Brain microvascular endothelial cell (primary cell): ENCODE data around the gene PNRC2.

ENCODE experiments used
- DNase-seq: peaks from one replicate; pipeline ENCODE4 v3.0.0-alpha.2; 2020
- H3K27ac ChIP-seq: fragments of 250-450 bp; sonication (Bioruptor Pico); 2 replicates; pipeline ENCODE4 v1.5.1; 2020; ENCODE audit warnings: mild to moderate bottlenecking, moderate library complexity
- H3K27me3 ChIP-seq: fragments of 250-450 bp; sonication (Bioruptor Pico); replicated peaks from 2 replicates; pipeline ENCODE4 v1.5.1; 2020; ENCODE audit warnings: mild to moderate bottlenecking
- H3K36me3 ChIP-seq: fragments of 250-450 bp; sonication (Bioruptor Pico); replicated peaks from 2 replicates; pipeline ENCODE4 v1.5.1; 2020; ENCODE audit warnings: mild to moderate bottlenecking
- H3K4me3 ChIP-seq: 2 replicates; pipeline ENCODE4 v1.5.1; 2011; ENCODE audit warnings: low read depth, mild to moderate bottlenecking, control low read depth, low read length, moderate library complexity
- CTCF ChIP-seq: IDR thresholded peaks from 2 replicates; pipeline ENCODE4 v1.5.1; 2011; ENCODE audit warnings: low read depth, mild to moderate bottlenecking, moderate library complexity, low read length, control low read depth, inconsistent platforms; ENCODE audit errors: missing control alignments
- in situ Hi-C: cut with HindIII; loops from 2 replicates; pipeline ENCODE4 v1.10.0; 2017; ENCODE audit warnings: low sequenced_read_pairs, low pct_ligation_motif_present

PNRC2 gene

GRCh38 chr1:23964235-23964668 lies 4.6 kb downstream of the PNRC2 start:
- no peaks in the 10 kb centered on the region for H3K27me3 ChIP-seq
- peaks cover 23% of the 10 kb centered on the region for H3K36me3 ChIP-seq
- in situ Hi-C loops: no loop called here
- H3K27ac ChIP-seq: no peak overlapping the region
- no peak for TF ChIP-seq CTCF
- no peak for DNase-seq
- H3K4me3 ChIP-seq: no peak overlapping the region

- H3K27me3 ChIP-seq: no peaks in the 10 kb centered on the region
- in situ Hi-C loops: no loop called here
- DNase-seq: no peak
- H3K27ac ChIP-seq: no peak overlapping the region
- TF ChIP-seq CTCF: no peak
- peaks cover 25% of the 10 kb centered on the region for H3K36me3 ChIP-seq
- no peak overlapping the region for H3K4me3 ChIP-seq
Measured at GRCh38 chr1:23964790-23965740, 5.4 kb downstream of the PNRC2 start.

GRCh38 chr1:23966973-23967493 lies 7.4 kb downstream of the PNRC2 start:
- no peak for TF ChIP-seq CTCF
- no peaks in the 10 kb centered on the region for H3K27me3 ChIP-seq
- peaks cover 31% of the 10 kb centered on the region for H3K36me3 ChIP-seq
- DNase-seq: no peak
- H3K27ac ChIP-seq: no peak overlapping the region
- in situ Hi-C loops: no loop called here
- H3K4me3 ChIP-seq: no peak overlapping the region

- no peaks in the 10 kb centered on the region for H3K27me3 ChIP-seq
- no peak overlapping the region for H3K4me3 ChIP-seq
- H3K36me3 ChIP-seq: peaks cover 33% of the 10 kb centered on the region
- in situ Hi-C loops: no loop called here
- no peak for DNase-seq
- TF ChIP-seq CTCF: no peak
- no peak overlapping the region for H3K27ac ChIP-seq
Measured at GRCh38 chr1:23967871-23968270, 8.2 kb downstream of the PNRC2 start.

- H3K27me3 ChIP-seq: no peaks in the 10 kb centered on the region
- no peak for TF ChIP-seq CTCF
- H3K36me3 ChIP-seq: peaks cover 26% of the 10 kb centered on the region
- no peak for DNase-seq
- H3K27ac ChIP-seq: no peak overlapping the region
- H3K4me3 ChIP-seq: no peak overlapping the region
- in situ Hi-C loops: no loop called here
Measured at GRCh38 chr1:23977187-23977853, 17.7 kb downstream of the PNRC2 start.
